IPS-18a (cell line): ENCODE results near the gene GLB1L3.
"Not testable (repeated sequence)": the region's sequence is repeated elsewhere in the genome, so short reads cannot be mapped to it uniquely, and the experiment has no call there.

ENCODE experiments used
- H3K27ac ChIP-seq: one replicate; pipeline ENCODE4 v1.5.1; 2013; ENCODE audit warnings: low read length
- H3K27me3 ChIP-seq: one replicate; pipeline ENCODE4 v1.6.1; 2013; ENCODE audit warnings: mild to moderate bottlenecking, low read length; ENCODE audit not compliant: control insufficient read depth, insufficient read depth
- H3K36me3 ChIP-seq: one replicate; pipeline ENCODE4 v1.6.1; 2013; ENCODE audit warnings: low read depth, low read length; ENCODE audit not compliant: control insufficient read depth
- H3K4me1 ChIP-seq: one replicate; pipeline ENCODE4 v1.6.1; 2013; ENCODE audit warnings: low read depth, low read length; ENCODE audit not compliant: control insufficient read depth
- H3K4me3 ChIP-seq: one replicate; pipeline ENCODE4 v1.5.1; 2013; ENCODE audit warnings: low read length
- H3K9ac ChIP-seq: one replicate; pipeline ENCODE4 v1.6.1; 2013; ENCODE audit warnings: mild to moderate bottlenecking, low read length, moderate library complexity
- H3K9me3 ChIP-seq: one replicate; pipeline ENCODE4 v1.6.1; 2013; ENCODE audit warnings: low read depth, low read length; ENCODE audit not compliant: control insufficient read depth

The GLB1L3 gene

DNA sequence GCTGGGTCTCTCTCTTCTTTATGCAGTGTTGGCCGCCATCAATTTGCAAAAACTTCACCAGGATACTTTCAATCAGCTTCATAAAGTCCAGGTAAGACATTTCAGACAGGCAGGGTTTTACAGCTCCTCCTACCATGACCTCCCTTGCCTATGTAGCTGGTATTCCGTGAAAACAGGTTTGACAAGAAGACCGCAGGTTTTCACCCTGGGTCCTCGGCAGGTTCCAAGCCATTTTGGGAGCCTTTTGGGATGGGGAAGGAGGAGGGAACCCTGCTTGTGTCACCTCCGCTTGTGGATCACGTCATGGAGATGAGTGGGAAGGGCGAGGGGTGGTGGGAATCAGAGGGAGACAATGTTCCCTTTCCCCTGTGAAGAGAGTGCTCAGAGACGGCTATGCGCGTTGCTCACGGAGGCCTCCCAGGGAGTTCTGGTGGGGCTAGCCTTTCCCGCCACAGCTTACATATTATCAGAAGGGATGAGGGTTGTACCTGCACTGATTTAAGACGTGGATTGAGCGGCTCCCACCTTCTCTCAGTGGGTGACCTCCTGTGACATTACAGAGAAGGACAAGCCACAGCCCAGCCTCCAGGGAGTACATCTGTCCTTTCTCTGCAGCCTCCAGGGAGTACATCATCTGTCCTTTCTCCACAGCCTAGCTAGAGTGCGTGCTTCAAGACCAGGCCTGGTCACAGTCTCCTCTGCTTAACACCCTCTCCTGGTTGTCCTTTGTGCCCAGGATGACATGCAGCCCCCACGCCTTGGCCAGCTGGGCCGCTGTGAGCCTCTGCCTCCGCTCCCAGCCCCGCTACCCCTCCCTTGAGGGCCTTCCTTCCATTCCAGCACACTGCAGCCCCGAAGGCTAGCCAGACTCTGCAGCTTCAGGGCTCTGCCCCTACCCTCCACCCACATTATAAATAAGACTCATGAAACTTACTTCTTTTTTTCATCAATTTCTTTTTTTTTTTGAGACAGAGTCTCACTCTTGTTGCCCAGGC, 17.2 kb downstream of the GLB1L3 start:
- H3K9me3 ChIP-seq: no peaks in the 10 kb centered on the region
- no peak overlapping the region for H3K4me3 ChIP-seq
- peaks cover 3% of the 10 kb centered on the region for H3K36me3 ChIP-seq
- no peak overlapping the region for H3K27ac ChIP-seq
- H3K4me1 ChIP-seq: no peaks in the 10 kb centered on the region
- H3K9ac ChIP-seq: no peak overlapping the region
- no peaks in the 10 kb centered on the region for H3K27me3 ChIP-seq

DNA sequence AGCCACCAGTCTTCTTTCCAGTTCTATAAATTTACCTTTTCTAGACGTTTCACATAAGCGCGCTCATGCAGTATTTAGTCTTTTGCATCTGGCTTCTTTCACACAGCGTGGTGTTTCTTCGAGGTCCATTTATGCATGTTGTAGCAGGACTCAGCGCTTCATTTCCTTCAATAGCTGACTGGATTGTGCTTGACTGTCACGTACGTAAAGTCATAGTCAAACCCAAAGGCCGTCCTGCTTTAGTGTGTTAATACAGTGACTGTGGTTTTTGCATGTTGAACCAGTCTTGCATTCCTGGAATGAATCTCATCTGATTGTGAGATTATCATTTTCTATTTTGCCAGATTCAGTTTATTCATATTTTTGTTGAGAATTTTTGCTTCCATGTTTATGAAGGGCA, 18.5 kb downstream of the GLB1L3 start:
- Histone ChIP-seq H3K4me1 (no peaks in the 10 kb centered on the region), H3K9ac (no peak overlapping the region), H3K27me3 (no peaks in the 10 kb centered on the region), H3K4me3 (no peak overlapping the region), H3K9me3 (no peaks in the 10 kb centered on the region), H3K27ac (no peak overlapping the region), H3K36me3 (peaks cover 7% of the 10 kb centered on the region)

DNA sequence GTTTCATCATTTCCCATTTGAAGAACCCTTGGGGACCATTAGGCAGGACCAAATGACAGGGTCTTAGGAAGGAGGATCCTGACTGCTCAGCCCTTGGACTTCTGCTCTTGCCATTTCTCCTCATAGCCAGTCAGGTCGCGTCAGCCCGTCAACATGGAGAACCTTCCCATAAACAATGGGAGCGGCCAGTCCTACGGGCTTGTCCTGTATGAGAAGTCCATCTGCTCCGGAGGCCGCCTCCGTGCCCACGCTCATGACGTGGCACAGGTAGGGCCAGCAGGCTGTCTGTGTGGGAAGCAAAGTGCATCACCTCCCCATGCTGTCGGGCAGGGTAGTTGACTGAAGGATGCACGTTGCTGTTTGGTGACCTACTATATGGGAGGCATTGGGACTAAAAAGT, 36.0 kb downstream of the GLB1L3 start:
- Histone ChIP-seq H3K4me1 (peaks cover 6% of the 10 kb centered on the region), H3K27ac (no peak overlapping the region), H3K9ac (no peak overlapping the region), H3K27me3 (no peaks in the 10 kb centered on the region), H3K36me3 (peaks cover 22% of the 10 kb centered on the region), H3K9me3 (no peaks in the 10 kb centered on the region), H3K4me3 (no peak overlapping the region)

DNA sequence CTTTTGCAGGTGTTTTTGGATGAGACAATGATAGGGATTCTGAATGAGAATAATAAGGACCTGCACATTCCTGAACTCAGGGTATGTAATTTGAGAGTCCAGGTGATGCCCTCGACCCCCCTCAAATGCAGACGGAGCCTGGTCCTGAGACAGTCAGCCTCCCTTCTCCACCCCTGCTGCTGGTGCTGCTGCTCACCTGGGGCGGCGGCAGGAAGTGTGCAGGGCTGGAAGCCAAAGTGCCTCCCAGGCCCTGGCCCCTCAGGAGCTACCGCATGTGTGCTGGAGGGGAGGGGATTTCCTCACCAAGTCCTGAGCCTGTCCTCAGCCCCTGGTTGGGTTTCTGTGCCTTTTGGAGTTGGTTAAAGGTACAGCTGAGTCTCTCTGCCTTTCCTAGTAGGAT, 36.6 kb downstream of the GLB1L3 start:
- H3K9ac ChIP-seq: no peak overlapping the region
- no peak overlapping the region for H3K4me3 ChIP-seq
- H3K9me3 ChIP-seq: no peaks in the 10 kb centered on the region
- peaks cover 16% of the 10 kb centered on the region for H3K36me3 ChIP-seq
- H3K27me3 ChIP-seq: no peaks in the 10 kb centered on the region
- no peak overlapping the region for H3K27ac ChIP-seq
- H3K4me1 ChIP-seq: peaks cover 6% of the 10 kb centered on the region

DNA sequence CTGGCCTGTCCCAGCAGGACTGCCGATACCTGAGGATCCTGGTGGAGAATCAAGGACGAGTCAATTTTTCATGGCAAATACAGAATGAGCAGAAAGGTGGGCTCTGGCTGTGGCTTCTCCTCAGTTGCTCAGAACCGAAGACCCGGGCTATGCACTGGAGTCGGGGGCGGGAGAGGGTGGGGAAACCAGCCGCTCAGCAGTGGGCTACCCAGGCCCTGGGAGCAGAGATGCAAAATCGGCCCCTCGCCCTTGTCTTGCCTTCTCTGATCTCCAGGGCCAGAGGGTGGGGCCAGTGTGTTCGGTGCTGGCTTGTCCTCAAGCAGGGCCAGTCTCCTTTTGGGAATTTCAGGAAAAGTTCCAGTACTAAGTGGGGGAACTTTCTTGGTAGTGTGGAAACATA, 37.2 kb downstream of the GLB1L3 start:
- H3K27ac ChIP-seq: no peak overlapping the region
- no peaks in the 10 kb centered on the region for H3K9me3 ChIP-seq
- H3K36me3 ChIP-seq: peaks cover 14% of the 10 kb centered on the region
- no peak overlapping the region for H3K9ac ChIP-seq
- H3K4me3 ChIP-seq: no peak overlapping the region
- peaks cover 6% of the 10 kb centered on the region for H3K4me1 ChIP-seq
- H3K27me3 ChIP-seq: no peaks in the 10 kb centered on the region

DNA sequence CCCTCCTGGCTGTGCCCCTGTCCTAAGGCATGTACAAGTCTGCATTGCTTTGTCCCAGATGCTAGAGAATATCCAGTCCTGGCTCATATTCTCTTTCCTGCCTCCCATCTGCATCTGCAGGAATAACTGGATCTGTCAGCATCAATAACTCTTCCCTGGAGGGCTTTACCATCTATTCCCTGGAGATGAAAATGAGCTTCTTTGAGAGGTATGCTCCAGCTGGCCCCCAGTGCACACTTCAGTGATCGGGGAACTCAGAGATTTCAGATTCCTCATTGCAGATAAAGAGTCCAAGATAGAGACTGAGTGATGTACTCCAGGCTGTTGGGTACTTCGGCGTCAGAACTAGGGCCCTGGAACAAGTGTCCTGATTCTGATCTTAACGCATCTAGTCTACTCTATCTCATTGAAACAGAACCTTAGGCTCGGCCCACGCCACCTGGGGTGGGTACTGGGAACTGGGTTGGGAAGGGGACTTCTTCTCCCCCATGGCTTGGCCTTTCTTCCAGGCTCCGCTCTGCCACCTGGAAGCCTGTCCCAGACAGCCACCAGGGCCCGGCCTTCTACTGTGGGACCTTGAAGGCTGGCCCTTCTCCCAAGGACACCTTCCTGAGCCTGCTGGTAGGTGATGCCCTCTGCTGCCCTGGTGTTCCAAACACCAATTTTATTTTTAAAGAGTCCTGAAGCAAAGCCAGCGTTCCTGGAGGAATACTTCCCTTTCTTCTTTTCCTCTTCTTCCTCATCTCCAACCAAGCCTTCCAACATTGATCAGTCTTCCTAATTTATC, 37.8 kb downstream of the GLB1L3 start:
- Histone ChIP-seq H3K9me3 (no peaks in the 10 kb centered on the region), H3K36me3 (peaks cover 9% of the 10 kb centered on the region), H3K4me1 (peaks cover 6% of the 10 kb centered on the region), H3K27ac (no peak overlapping the region), H3K9ac (no peak overlapping the region), H3K4me3 (no peak overlapping the region), H3K27me3 (no peaks in the 10 kb centered on the region)

DNA sequence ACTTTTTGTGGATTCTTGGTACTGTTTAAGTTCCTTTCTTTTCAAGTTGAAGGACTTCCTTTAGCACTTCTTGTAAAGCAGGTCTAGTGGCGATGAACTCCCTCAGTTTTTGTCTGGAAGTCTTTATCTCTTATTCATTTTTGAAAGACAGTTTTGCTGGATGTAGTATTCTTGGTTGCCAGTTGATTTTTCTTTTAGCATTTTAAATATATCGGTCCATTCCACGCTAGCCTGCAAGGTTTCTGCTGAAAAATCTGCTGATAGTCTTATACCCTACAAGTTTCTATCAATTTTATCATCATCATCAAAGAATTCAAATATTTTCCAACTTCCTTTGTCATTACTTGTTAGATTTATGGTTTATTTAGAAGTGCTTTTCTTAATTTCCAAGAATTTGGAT, 40.9 kb downstream of the GLB1L3 start:
- Histone ChIP-seq H3K4me1 (peaks cover 6% of the 10 kb centered on the region), H3K9me3 (no peaks in the 10 kb centered on the region), H3K9ac (no peak overlapping the region), H3K27me3 (no peaks in the 10 kb centered on the region), H3K27ac (no peak overlapping the region), H3K4me3 (no peak overlapping the region), H3K36me3 (peaks cover 13% of the 10 kb centered on the region)

DNA sequence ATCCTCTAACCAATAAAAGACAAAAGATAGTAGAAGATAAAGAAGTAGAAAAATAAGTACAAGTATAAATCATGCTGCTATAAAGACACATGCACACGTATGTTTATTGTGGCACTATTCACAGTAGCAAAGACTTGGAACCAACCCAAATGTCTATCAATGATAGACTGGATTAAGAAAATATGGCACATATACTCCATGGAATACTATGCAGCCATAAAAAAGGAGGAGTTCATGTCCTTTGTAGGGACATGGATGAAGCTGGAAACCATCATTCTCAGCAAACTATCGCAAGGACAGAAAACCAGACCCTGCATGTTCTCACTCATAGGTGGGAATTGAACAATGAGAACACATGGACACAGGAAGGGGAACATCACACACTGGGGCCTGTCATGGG, 45.2 kb downstream of the GLB1L3 start:
- not testable (repeated sequence) for H3K36me3 ChIP-seq, H3K4me3 ChIP-seq, H3K27me3 ChIP-seq, H3K4me1 ChIP-seq, H3K9me3 ChIP-seq, H3K27ac ChIP-seq, H3K9ac ChIP-seq

DNA sequence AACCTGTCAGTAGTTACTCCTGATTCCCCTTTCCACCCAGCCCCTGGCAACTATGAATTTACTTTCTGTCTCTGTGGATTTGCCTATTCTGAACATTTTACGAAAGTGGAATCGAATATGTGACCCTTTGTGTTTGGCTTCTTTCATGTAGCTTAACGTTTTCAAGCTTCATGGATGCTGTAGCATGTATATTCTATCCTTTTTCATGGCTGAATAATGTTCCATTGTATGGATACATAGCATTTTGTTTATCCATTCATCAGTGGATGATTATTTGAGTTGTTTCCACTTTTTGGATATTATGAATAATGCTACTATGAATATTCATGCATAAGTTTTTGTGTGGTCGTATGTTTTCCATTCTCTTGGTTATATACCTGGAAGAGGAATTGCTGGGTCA, 46.4 kb downstream of the GLB1L3 start:
- no peaks in the 10 kb centered on the region for H3K27me3 ChIP-seq
- H3K9me3 ChIP-seq: no peaks in the 10 kb centered on the region
- H3K4me1 ChIP-seq: no peaks in the 10 kb centered on the region
- peaks cover 8% of the 10 kb centered on the region for H3K36me3 ChIP-seq
- H3K9ac ChIP-seq: no peak overlapping the region
- H3K27ac ChIP-seq: no peak overlapping the region
- no peak overlapping the region for H3K4me3 ChIP-seq

DNA sequence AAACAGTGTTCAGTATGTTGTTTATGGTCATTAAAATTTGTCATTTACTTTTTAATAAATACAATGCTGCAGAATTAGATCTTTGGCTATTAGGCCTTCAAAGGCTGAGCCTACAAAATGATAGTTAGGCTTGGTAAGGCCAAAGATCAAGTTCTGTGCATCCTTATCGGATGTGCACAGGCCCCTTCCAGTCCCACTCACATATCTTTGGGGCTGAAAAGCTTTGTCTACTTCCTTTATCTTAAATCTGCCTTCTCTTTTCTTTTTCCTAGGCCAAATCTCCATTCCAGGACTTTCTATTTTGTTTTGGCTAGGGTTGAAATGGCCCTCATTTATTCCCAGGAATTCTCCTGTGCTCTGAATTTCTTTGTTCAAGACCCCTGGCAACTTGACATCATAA, 52.3 kb downstream of the GLB1L3 start:
- no peaks in the 10 kb centered on the region for H3K9me3 ChIP-seq
- H3K27me3 ChIP-seq: peaks cover 33% of the 10 kb centered on the region
- no peak overlapping the region for H3K27ac ChIP-seq
- no peak overlapping the region for H3K4me3 ChIP-seq
- H3K36me3 ChIP-seq: no peaks in the 10 kb centered on the region
- no peak overlapping the region for H3K9ac ChIP-seq
- H3K4me1 ChIP-seq: peaks cover 11% of the 10 kb centered on the region

DNA sequence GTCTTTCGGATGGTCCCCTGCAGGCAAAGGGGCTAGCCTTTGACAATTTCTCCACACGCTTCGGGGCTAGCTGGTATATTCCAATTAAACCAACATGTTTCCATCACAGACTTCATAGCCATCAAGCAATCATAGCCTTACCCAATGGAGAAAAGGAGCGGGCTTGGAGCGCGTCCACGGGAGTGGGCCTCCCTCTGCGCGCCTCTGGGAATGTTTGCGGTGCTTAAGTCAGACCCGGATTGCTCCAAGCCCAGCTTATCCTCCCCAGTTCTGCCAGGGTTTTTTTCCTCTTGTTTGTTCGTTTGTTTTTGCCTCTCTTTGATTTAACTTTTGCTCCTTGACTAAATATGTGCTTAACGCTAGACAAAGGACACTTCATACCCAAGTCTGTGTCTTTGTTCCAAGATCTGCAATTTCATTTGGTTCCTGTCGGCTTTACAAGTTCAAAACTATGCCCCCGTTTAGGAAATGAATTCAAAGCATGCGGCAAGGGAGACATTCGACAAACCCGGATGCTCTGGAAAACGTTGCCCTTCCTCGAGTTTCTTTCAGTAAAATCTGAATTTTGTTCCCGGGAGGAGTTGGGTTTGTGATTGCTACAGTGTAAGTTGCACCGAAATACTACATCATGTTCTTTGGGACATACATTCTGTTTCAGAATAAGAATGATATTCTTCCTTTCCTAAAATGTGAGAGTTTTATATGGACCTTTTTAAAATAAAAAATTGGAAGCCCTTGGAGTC, 54.6 kb downstream of the GLB1L3 start:
- no peaks in the 10 kb centered on the region for H3K36me3 ChIP-seq
- peaks cover 11% of the 10 kb centered on the region for H3K4me1 ChIP-seq
- peak overlapping the region; percentile 53 for H3K4me3 ChIP-seq
- H3K9me3 ChIP-seq: no peaks in the 10 kb centered on the region
- H3K27me3 ChIP-seq: peaks cover 40% of the 10 kb centered on the region
- no peak overlapping the region for H3K9ac ChIP-seq
- no peak overlapping the region for H3K27ac ChIP-seq
